A673 (cell line): ENCODE data around the gene CD4. TPM values are rescaled to one million over a fixed set of nuclear protein-coding genes. Genes with fewer than 3 reads are reported as not detected.

Source experiments
- BruUV-seq: library from RNA; stranded (reverse); fragments of 400-500 nt; replicated peaks from 2 replicates; lab custom pipeline; 2021; lab: Mats Ljungman, UMichigan
- CTCF ChIA-PET: fragments of 300-600 bp; sonication (Branson Sonifier 250); formaldehyde crosslinking; loops from one replicate; lab custom pipeline; 2022; ENCODE audit warnings: antibody characterized with exemption; lab: Charles Lee
- POLR2A ChIA-PET: fragments of 300-600 bp; sonication (Branson Sonifier 250); formaldehyde crosslinking; loops from one replicate; lab custom pipeline; 2022; ENCODE audit warnings: antibody characterized with exemption; ENCODE audit not compliant: low non-redundant PET; lab: Charles Lee
- DNase-seq: peaks from one replicate; pipeline ENCODE4 v3.0.0-alpha.2; 2015; ENCODE audit warnings: low spot score
- H3K27ac ChIP-seq: fragments of 200-600 bp; sonication (generic); 2 replicates; pipeline ENCODE4 v1.5.1; 2016; ENCODE audit warnings: mixed run types, low read depth, mild to moderate bottlenecking, mixed read lengths, antibody characterized with exemption, low read length; ENCODE audit not compliant: poor library complexity, severe bottlenecking
- H3K27me3 ChIP-seq: fragments of 200-600 bp; sonication (generic); replicated peaks from 2 replicates; pipeline ENCODE4 v1.6.1; 2017; ENCODE audit warnings: mixed run types, low read depth, mild to moderate bottlenecking, mixed read lengths, antibody characterized with exemption, low read length; ENCODE audit not compliant: insufficient read depth, poor library complexity
- H3K36me3 ChIP-seq: fragments of 200-600 bp; sonication (generic); 2 replicates; pipeline ENCODE4 v1.6.1; 2016; ENCODE audit warnings: mixed run types, mild to moderate bottlenecking, mixed read lengths, antibody characterized with exemption, low read length; ENCODE audit not compliant: insufficient read depth, poor library complexity, severe bottlenecking
- H3K4me1 ChIP-seq: fragments of 200-600 bp; sonication (generic); 2 replicates; pipeline ENCODE4 v1.6.1; 2017; ENCODE audit warnings: mixed run types, mild to moderate bottlenecking, mixed read lengths, antibody characterized with exemption, low read length; ENCODE audit not compliant: insufficient read depth, poor library complexity, severe bottlenecking
- H3K4me3 ChIP-seq: fragments of 200-600 bp; sonication (generic); 2 replicates; pipeline ENCODE4 v1.5.1; 2016; ENCODE audit warnings: low read depth, mixed run types, mild to moderate bottlenecking, mixed read lengths, low read length; ENCODE audit not compliant: poor library complexity, severe bottlenecking
- H3K9me3 ChIP-seq: fragments of 200-600 bp; sonication (generic); 2 replicates; pipeline ENCODE4 v1.6.1; 2016; ENCODE audit warnings: mixed run types, low read depth, mild to moderate bottlenecking, mixed read lengths, antibody characterized with exemption, low read length; ENCODE audit not compliant: poor library complexity, severe bottlenecking
- CTCF ChIP-seq: fragments of 300-800, 200-600 bp; sonication (generic); conservative IDR thresholded peaks from 2 replicates; pipeline ENCODE4 v1.5.1; 2017; ENCODE audit warnings: low read depth, mild to moderate bottlenecking, antibody characterized with exemption, low read length, moderate library complexity, mixed read lengths
- EZH2 ChIP-seq: fragments of 200-600 bp; sonication (generic); IDR thresholded peaks from 2 replicates; pipeline ENCODE4 v1.6.1; 2017; ENCODE audit warnings: borderline replicate concordance, low read depth, mild to moderate bottlenecking, mixed read lengths, antibody characterized with exemption, low read length; ENCODE audit not compliant: poor library complexity, severe bottlenecking
- intact Hi-C: fragments of 100-400 bp; cut with micrococcal nuclease; formaldehyde crosslinking; loops from one replicate; pipeline ENCODE4 v1.10.0; 2022; ENCODE audit not compliant: unreplicated experiment
- total RNA-seq: library from RNA; stranded (reverse); gene quantifications from 2 replicates; pipeline ENCODE4 v1.2.3, GENCODE V29; 2021

Gene CD4
- total RNA-seq, 1 experiment from 2014 or later: not detected

GRCh38 chr12:6827437-6827911 is 38.1 kb downstream of the CD4 start:
- peak; percentile 95 for DNase-seq
- Histone ChIP-seq H3K4me1 (peaks cover 23% of the 10 kb centered on the region), H3K36me3 (peaks cover 21% of the 10 kb centered on the region), H3K4me3 (peak overlapping the region; percentile 29), H3K27me3 (no peaks in the 10 kb centered on the region), H3K9me3 (no peaks in the 10 kb centered on the region), H3K27ac (peak overlapping the region; percentile 57)
- TF ChIP-seq EZH2: no peak
- no peak for TF ChIP-seq CTCF
- intact Hi-C loops: loop anchor here (5.0 kb wide), 2 partner anchors 60 to 210 kb away; partner anchors contain the start of gene PTMS
- ChIA-PET POLR2A (interaction anchor here (0.6 kb wide), 1 partner anchor 594 kb away, joined by 3 read pairs; no protein-coding TSS in a partner anchor), CTCF (interaction anchor here (0.6 to 0.9 kb wide), 2 partner anchors 75 to 104 kb away, joined by 3 read pairs; no protein-coding TSS in a partner anchor)
- no TSS peak for BruUV-seq

GRCh38 chr12:6827982-6828780 is 38.9 kb downstream of the CD4 start, which contains the start of gene P3H3:
TSS of gene P3H3 (plus strand) at chr12:6828407. CDS start at chr12:6828441, 34 bp downstream.
- no peak for TF ChIP-seq EZH2
- no peak for TF ChIP-seq CTCF
- POLR2A ChIA-PET: no interaction called here
- peak; percentile 76 for DNase-seq
- peaks cover 22% of the 10 kb centered on the region for H3K36me3 ChIP-seq
- no peaks in the 10 kb centered on the region for H3K27me3 ChIP-seq
- CTCF ChIA-PET: interaction anchor here (0.9 to 1.0 kb wide), 2 partner anchors 75 to 76 kb away, joined by 3 read pairs; partner anchors contain the start of gene MLF2
- H3K9me3 ChIP-seq: no peaks in the 10 kb centered on the region
- peak within 1 kb of the TSS; percentile 84 for H3K27ac ChIP-seq
- intact Hi-C loops: loop anchor here (5.0 kb wide), 2 partner anchors 61 to 211 kb away; partner anchors contain the start of gene PTMS
- H3K4me1 ChIP-seq: peaks cover 16% of the 10 kb centered on the region
- BruUV-seq: no TSS peak
- H3K4me3 ChIP-seq: peak within 1 kb of the TSS; percentile 95

- Histone ChIP-seq H3K27me3 (no peaks in the 10 kb centered on the region), H3K4me3 (peak overlapping the region; percentile 95), H3K4me1 (peaks cover 16% of the 10 kb centered on the region), H3K27ac (peak overlapping the region; percentile 84), H3K9me3 (no peaks in the 10 kb centered on the region), H3K36me3 (peaks cover 30% of the 10 kb centered on the region)
- POLR2A ChIA-PET: no interaction called here
- intact Hi-C loops: loop anchor here (5.0 kb wide), 2 partner anchors 62 to 212 kb away; partner anchors contain the start of gene PTMS
- TF ChIP-seq EZH2 (no peak), CTCF (no peak)
- peak; percentile 33 for DNase-seq
- CTCF ChIA-PET: interaction anchor here (1.0 kb wide), 1 partner anchor 76 kb away, joined by 3 read pairs; the partner anchor contains the start of gene MLF2
- TSS peak; percentile 75 for BruUV-seq
Observed at GRCh38 chr12:6828781-6829535, 39.6 kb downstream of the CD4 start.
